NCI-H526 (cell line): Measurements from ENCODE around the gene ACSS3.
A peak's percentile ranks its signal among the peaks of the same experiment; 100 is the strongest.

Source experiments
- DNase-seq, 2 experiments: peaks; one replicate each; lab custom pipeline; 2025; lab: John Stamatoyannopoulos, UW

ACSS3 gene

DNA sequence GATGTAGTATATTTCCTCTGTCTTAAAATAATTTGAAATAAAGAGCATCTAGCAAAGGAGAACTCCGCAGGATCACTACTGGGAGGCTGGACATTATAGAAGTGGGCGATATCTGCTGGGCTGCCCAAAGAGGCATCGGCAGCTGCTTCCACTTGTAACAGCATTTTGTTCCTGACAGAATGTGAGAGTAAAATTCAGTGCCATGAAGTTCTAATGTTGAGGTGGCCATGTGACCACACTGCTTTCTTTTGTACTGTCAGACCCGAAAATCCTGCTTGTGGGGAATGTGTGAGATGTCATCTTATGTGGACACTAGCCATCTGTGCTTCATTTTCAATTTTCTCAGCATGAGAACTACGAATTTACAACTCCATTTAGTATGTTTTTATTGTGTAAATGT, 151.9 kb downstream of the ACSS3 start:
- no peak for DNase-seq

GRCh38 chr12:81231574-81232368, 153.9 kb downstream of the ACSS3 start:
- no peak for DNase-seq

DNA sequence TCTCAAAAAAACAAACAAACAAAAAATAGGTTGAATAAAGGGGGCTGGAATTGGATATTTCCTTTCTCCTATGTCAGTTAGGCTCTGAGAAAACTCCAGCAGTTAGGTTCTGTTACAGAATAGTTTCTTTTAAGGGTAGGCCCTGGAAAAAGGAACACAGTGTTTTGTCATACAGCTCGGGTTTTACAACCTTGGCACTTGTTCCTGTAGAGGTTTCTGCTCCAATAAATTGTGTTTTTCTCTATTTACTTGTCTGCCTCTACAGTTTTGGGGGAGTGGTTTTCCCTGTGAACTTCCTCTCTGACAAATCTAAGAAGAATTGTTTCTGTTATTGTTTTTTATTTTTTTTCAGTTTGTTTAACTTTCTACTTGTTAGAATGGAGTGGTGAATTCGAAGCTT, 167.6 kb downstream of the ACSS3 start:
- no peak for DNase-seq

GRCh38 chr12:81245907-81246570, 168.2 kb downstream of the ACSS3 start:
- DNase-seq, result no peak

DNA sequence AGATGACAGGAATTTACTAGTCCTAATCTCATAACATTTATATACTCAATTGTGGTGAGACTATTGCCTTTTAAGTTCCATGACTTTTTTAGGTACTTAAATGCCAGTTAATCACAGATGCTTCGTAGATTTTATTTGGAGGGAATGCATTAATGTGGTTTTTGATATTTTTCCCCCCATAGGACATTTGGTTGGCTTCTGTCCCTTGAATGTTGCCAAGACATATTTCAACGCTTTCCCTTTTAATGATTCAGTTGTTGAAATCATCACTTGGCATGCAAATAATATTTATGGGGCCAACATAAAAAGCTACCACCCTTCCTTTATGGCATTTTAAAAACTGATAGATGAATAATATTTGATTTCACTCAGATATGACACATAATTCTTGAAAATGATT, 172.1 kb downstream of the ACSS3 start:
- no peak for DNase-seq

DNA sequence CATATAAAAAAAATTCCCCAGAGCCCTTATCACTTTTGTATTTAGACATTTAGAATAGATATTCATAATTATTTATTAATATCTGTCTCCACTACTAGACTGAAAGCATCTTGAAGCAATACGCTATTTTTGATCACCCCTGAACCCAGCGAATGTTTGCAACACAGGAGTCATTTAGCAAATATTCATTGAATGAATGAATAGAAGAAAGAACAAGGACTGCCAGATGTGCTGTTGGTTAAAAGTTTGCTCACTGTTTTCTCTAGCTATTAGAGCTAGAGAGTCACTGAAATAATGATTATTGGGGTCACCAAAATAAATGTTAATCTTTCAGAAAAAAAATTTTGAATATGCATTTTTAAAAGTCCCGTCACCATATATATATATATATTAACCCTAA, 174.3 kb downstream of the ACSS3 start:
- DNase-seq, result no peak

DNA sequence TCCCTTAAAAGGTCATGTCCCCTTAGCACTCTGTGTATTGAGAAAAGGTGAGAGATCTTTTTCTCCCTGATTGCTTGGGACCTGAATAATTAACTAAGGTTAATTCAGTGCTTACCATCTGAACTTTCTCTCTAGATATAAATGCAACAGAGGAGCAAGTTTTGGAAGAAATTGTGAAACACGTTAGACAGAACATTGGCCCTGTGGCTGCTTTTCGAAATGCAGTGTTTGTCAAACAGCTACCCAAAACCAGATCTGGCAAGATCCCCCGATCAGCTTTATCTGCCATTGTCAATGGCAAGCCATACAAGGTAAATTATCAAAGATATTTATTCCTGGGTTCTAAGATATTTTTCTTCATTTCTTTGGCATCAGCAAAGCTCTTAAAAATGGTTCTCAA, 175.5 kb downstream of the ACSS3 start:
- no peak for DNase-seq

DNA sequence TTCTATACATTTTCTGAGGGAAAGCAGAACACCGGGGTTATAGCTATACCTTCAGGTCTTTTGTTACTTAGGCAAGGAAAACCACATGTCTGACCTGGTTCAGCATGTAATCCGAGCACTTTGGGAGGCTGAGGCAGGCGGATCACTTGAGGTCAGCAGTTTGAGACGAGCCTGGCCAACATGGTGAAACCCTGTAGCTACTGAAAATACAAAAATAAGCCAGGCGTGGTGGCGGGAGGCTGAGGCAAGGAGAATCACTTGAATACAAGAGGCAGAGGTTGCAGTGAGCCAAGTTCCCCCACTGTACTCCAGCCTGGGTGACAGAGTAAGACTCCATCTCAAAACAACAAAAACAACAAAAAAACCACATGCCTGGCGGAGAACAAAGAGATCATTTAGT, 177.6 kb downstream of the ACSS3 start:
- DNase-seq, result no peak

DNA sequence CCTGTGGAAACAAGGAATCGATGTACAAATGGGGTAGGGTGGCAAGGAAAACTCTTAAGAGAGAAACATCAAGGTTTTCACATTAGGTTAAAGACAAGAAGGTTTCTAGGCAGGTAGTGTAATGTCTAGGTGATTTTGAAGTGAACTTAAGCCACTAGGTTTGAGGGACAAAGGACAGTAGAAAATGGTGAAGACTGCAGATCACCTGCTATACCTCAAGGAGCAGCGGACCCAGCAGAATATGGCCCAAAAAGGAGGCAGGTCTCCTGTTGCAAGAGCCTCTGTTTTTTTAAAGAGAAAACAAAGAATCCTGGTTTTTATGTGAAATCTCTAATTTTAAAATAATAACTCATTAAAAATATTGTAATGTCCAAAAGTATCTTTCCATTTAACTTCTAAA, 178.1 kb downstream of the ACSS3 start:
- no peak for DNase-seq

DNA sequence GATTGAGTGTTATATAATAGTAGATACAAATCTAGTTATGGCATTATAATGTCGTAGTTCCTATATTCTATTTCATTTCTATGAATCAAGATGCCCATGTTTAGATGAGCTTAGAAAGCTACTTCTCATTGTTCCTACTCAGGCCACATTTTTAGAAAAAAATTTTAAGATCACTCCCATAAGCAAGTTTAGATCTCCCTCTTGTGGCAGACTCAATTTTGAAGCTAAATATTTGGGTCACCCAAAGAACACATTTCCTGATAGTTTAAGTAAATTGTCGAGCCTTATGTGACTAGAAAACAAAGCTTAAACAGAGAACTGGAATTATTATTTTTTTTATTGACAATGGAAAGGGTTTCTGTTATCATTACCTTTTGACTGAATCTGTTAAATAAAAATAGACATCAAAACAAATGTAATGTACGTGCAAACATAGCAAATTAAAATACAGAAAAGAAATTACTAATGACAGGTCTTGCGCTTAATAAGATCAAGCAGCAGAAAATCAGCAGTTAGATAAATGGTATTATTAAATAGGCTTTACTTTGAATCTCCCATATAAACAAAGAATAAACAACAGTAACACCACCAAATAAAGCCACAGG, 180.2 kb downstream of the ACSS3 start:
- peak; percentile 15 to 53 for DNase-seq

DNA sequence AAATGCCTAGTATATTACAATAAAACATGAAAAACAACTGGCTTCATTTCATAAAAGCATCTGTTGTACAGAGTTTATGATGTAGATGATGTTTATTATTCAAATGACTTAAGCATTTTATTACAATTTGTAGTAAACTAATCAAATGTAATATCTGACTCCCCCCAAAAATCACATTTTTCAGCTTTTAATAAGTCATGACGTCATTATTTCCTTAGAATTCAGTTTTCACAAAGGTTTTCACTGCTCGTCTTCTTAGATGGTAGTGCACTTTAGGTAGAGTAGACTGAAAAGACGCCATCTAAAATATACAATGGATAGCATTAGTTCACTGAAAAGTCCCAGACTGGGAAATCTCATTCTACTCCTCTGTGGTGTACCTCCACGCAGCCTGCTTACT, 181.5 kb downstream of the ACSS3 start:
- DNase-seq, result no peak

- DNase-seq, result no peak
These were observed 183.8 kb downstream of the ACSS3 start for GRCh38 chr12:81261508-81262207.

GRCh38 chr12:81263072-81263471, 185.2 kb downstream of the ACSS3 start:
- DNase-seq, result no peak

GRCh38 chr12:81270385-81270784, 192.5 kb downstream of the ACSS3 start:
- DNase-seq, result no peak

GRCh38 chr12:81274637-81275529, 197.0 kb downstream of the ACSS3 start:
- no peak for DNase-seq

GRCh38 chr12:81284137-81284536, 206.3 kb downstream of the ACSS3 start:
- DNase-seq, result no peak

GRCh38 chr12:81288651-81289050, 210.8 kb downstream of the ACSS3 start:
- DNase-seq, result no peak

- DNase-seq, result no peak
These were observed 216.7 kb downstream of the ACSS3 start for GRCh38 chr12:81294325-81295190.

GRCh38 chr12:81295251-81295650, 217.4 kb downstream of the ACSS3 start:
- DNase-seq, result no peak

DNA sequence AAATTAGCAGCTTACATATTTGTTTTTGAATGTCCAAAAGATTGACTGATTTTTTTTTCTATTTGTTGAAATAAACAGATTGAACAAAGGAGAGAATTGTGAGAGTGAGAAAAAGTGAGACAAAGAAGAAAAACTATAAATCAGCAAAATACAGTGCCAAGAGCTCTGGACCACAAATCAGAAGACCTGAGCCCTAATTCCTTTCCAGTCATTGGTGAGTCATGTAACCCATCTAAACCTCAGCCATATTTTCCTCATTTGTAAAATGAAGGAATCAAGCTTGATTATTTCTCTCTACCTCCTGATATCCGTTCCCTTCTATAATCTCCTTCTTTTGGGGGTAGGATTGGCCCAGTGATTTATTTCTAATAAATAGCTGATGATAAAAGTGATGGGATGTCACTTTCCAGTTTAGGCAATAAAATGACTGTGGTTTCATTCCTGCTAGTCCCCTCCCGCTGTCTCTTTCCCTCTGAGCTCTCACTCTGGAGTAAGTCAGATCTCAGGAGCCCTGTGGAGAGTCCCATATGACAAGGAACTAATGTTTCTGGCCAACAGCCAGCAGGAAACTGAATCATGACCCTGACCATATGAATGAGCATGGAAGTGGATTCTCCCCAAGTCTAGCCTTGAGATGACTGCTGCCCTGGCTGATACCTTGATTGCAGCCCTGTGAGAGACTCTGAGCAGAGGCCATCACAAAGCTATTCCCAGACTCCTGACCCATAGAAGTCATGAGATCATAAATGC, 218.9 kb downstream of the ACSS3 start:
- no peak for DNase-seq
